ENCODE data around the gene YARS1.

YARS1 gene

GRCh38 chr1:32775640-32776337, 41.4 kb downstream of the YARS1 start:
- no peak for DNase-seq

DNA sequence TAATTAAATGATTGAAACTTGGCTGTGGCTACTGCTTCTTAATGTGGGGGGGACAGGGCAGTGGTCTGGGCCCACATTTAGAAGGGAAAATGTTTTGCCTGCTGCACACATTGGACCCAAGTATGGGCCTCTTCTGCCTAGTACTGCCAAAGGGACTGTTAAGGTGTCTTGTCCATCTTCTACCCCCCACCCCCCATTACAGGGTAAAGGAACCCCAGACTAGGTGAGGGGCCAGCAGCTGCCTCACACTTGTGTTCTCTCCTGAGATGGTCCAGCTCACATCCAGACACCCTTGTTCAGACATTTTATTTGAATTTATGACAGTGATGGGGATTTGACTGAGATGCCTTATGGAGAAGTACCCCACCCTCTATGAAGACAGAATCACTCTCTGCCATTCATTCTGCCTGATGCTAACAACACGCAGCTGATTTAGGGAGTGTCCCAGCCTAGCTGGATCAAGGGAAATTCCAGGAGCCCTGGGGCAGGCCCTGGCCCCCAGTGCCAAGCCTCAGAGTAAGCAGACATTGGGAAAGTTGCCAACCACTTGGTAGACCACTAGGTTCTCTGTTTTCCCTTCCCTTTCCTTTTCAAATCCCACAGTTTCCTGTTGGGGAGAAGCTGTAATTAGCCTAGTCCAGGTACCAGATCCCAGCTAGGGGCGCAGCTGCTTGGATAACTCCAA, 42.1 kb downstream of the YARS1 start:
- no peak for DNase-seq

GRCh38 chr1:32774464-32774808, 42.7 kb downstream of the YARS1 start:
- DNase-seq, result no peak

- DNase-seq, result no peak
Observed at GRCh38 chr1:32773764-32774463, 43.2 kb downstream of the YARS1 start.

- DNase-seq, result peak; percentile 68
Observed at GRCh38 chr1:32773018-32773763, 44.0 kb downstream of the YARS1 start.

GRCh38 chr1:32772281-32773017, 44.7 kb downstream of the YARS1 start:
- no peak for DNase-seq

GRCh38 chr1:32771561-32772280, 45.4 kb downstream of the YARS1 start:
- no peak for DNase-seq

DNA sequence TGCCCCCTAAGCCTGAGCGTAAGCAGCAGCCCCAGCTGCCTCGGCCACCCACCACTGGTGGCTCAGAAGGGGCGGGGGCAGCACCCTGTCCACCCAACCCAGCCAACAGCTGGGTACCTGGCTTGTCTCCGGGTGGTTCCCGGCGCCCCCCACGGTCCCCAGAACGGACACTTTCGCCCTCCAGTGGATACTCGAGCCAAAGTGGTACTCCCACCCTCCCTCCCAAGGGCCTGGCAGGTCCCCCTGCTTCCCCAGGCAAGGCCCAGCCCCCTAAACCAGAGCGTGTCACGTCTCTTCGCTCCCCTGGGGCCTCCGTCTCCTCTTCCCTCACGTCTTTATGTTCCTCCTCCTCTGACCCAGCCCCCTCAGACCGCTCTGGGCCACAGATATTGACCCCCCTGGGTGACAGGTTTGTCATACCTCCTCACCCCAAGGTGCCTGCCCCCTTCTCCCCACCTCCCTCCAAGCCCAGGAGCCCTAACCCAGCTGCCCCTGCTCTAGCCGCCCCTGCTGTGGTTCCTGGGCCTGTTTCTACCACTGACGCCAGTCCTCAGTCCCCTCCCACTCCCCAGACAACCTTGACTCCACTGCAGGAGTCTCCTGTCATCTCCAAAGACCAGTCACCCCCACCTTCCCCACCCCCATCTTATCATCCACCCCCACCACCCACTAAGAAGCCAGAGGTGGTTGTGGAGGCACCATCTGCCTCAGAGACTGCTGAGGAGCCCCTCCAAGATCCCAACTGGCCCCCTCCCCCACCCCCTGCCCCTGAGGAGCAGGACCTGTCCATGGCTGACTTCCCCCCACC, 46.2 kb downstream of the YARS1 start:
- DNase-seq, result no peak

DNA sequence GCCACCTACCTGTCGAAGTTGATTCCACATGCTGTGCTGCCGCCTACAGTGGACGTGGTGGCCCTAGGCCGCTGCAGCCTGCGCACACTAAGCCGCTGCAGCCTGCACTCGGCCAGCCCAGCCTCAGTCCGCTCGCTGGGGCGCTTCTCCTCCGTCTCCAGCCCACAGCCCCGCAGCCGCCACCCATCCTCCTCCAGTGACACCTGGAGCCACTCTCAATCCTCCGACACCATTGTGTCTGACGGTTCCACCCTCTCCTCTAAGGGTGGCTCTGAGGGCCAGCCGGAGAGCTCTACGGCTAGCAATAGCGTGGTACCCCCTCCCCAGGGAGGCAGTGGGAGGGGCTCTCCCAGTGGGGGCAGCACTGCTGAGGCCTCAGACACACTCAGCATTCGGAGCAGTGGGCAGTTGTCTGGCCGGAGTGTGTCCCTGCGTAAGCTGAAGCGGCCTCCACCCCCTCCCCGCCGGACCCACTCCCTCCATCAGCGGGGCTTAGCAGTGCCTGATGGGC, 46.9 kb downstream of the YARS1 start:
- no peak for DNase-seq

- DNase-seq, result no peak
Observed at GRCh38 chr1:32769524-32770220, 47.5 kb downstream of the YARS1 start.

DNA sequence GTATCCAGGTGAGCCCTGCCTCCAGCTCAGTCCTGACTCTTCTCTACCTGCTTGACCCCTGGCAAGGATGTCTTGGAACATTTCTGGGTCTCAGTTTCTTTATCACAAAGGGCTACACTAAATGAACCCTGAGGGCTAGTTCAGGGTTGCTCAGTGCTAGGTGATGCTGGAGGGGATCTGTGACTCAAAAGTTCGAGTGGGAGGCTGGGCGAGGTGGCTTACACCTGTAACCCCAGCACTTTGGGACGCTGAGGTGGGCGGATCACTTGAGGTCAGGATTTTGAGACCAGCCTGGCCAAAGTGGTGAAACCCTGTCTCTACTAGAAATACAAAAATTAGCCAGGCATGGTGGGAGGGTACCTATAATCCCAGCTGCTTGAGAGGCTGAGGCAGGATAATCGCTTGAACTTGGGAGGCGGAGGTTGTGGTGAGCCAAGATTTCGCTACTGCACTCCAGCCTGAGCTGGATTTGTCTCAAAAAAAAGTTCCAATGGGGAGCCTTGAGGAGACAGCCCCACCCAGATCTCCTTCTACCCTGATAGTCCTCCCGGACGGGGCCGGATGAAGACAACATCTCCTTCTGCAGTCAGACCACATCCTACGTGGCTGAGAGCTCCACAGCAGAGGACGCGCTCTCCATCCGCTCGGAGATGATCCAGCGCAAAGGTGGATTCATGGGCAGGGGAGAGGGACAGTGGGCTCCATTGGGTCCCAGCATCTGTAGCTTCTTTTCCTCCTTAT, 48.9 kb downstream of the YARS1 start:
- no peak for DNase-seq

GRCh38 chr1:32767641-32768040, 49.5 kb downstream of the YARS1 start:
- no peak for DNase-seq

GRCh38 chr1:32767156-32767555, 50.0 kb downstream of the YARS1 start:
- DNase-seq, result no peak

DNA sequence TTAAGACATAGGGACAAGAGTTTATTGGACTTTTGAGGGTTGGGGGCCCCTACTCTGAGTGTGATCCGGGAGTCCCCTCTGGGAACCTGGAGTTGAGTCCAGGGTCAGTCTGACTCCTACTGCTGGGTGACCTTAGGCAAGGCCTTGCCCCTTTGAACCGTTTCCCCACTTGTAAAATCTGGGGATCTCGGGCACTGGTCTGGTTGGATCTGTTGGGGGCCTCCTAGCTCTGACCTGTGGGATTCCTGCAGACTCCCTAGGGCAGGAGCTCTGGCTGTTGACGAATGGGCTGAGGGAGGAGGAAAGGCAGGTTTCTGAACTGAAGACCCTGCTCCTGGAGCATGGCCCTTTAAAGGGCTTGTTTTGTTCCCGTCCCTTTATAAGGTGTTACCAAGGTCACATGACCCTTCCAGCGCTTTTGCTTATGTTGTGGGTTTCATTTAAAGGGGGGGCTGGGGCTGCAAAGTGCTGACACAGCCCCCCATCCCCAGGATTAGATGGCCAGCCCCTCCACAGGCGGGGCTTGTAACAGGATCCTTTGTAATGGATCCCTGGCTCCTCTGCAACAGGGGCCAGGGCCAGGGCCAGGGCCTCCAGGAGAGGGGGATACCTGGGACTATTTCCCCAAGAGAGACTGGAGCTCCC, 50.7 kb downstream of the YARS1 start:
- DNase-seq, result no peak

GRCh38 chr1:32765570-32766327, 51.4 kb downstream of the YARS1 start:
- DNase-seq, result no peak

- no peak for DNase-seq
Observed at GRCh38 chr1:32764826-32765569, 52.2 kb downstream of the YARS1 start.

DNA sequence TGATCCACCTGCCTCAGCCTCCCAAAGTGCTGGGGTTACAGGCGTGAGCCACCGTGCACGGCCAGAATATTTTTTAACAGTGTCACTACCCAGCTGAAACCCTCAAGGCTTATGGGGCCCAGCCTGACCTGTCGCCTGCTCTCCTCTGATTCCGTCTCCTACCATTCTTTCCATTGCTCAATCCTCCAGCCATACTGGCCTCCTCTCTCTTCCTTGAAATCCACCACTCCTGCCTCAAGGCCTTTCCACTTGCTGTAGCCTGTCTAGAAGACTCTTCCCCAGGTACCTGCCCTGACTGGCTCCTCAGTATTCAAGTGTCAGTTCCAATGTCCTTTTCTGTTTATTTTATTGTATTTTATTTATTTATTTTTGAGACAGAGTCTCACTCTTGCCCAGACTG, 53.9 kb downstream of the YARS1 start:
- no peak for DNase-seq
